Activated T-helper 2 cell treated with anti-CD3 and anti-CD28 coated beads, Interferon-gamma antibody, Interleukin-2, Interleukin-4, amounts not matched to agents 10 μg/mL and 5 μg/mL and 100 μg/mL, durations not matched to agents 14 hours and 24 hours and 36 hours (primary cell): Measurements from ENCODE around the gene CDX1. TPM values are rescaled to one million over a fixed set of nuclear protein-coding genes. Genes with fewer than 3 reads are reported as not detected.

ENCODE experiments used
- DNase-seq: peaks from one replicate; pipeline ENCODE4 v3.0.0; 2021; ENCODE audit warnings: low spot score
- H3K27ac Mint-ChIP-seq: one replicate; pipeline ENCODE4 v1.8.0; 2021; ENCODE audit warnings: mixed read lengths
- H3K27me3 Mint-ChIP-seq: one replicate; pipeline ENCODE4 v1.8.0; 2021; ENCODE audit warnings: low read depth, mixed read lengths
- H3K36me3 Mint-ChIP-seq: one replicate; pipeline ENCODE4 v1.8.0; 2021; ENCODE audit warnings: low read depth, mixed read lengths
- H3K4me1 Mint-ChIP-seq: one replicate; pipeline ENCODE4 v1.8.0; 2021; ENCODE audit warnings: low read depth, mixed read lengths
- H3K4me3 Mint-ChIP-seq: one replicate; pipeline ENCODE4 v1.8.0; 2021; ENCODE audit warnings: low read depth, mild to moderate bottlenecking, moderate library complexity, mixed read lengths
- H3K9me3 Mint-ChIP-seq: one replicate; pipeline ENCODE4 v1.8.0; 2021; ENCODE audit warnings: mixed read lengths
- intact Hi-C: fragments of 100-400 bp; cut with micrococcal nuclease; formaldehyde crosslinking; loops from one replicate; pipeline ENCODE4 v1.15.1; 2023
- total RNA-seq: library from RNA; stranded (reverse); gene quantifications from 2 replicates; pipeline ENCODE4 v1.2.3, GENCODE V29; 2022

The CDX1 gene
- total RNA-seq, 1 donor from 2014 or later = not detected

GRCh38 chr5:150155258-150156026, 11.1 kb upstream of the CDX1 start, which contains the start of gene PDGFRB:
Gene PDGFRB, minus strand, starts transcription at chr5:150155845. Its CDS starts 18,798 bp downstream, at chr5:150137047.
- Mint-ChIP-seq H3K9me3 (no peaks in the 10 kb centered on the region), H3K27ac (no peak within 1 kb of the TSS), H3K36me3 (no peaks in the 10 kb centered on the region), H3K27me3 (peaks cover 30% of the 10 kb centered on the region), H3K4me3 (peak within 1 kb of the TSS; percentile 77), H3K4me1 (peaks cover 5% of the 10 kb centered on the region)
- intact Hi-C loops = no loop called here
- no peak for DNase-seq

GRCh38 chr5:150156027-150156368, 10.6 kb upstream of the CDX1 start:
- Mint-ChIP-seq H3K4me3 (peak overlapping the region; percentile 77), H3K36me3 (no peaks in the 10 kb centered on the region), H3K9me3 (no peaks in the 10 kb centered on the region), H3K4me1 (peaks cover 5% of the 10 kb centered on the region), H3K27me3 (peaks cover 30% of the 10 kb centered on the region), H3K27ac (no peak overlapping the region)
- DNase-seq = no peak
- intact Hi-C loops = no loop called here

DNA sequence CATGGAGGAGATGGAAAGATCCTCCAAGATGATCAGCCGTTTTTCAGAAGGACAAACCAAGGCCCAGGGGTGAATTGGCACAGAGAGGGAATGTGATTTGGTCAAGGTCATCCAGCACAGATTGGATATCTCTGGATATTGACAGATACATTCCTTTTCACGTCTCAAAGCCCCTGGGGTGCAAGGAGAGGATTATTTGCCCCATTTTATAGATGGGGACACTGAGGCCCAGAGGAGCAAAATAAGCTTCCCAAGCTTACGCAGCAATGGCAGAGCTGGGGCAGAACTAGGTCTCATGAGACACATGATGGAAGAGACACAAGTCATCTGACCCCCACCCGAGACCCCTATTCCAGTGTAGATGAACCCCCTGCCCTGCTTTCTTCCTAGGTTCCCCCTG, 10.0 kb upstream of the CDX1 start:
- Mint-ChIP-seq H3K27ac (no peak overlapping the region), H3K27me3 (peaks cover 30% of the 10 kb centered on the region), H3K9me3 (no peaks in the 10 kb centered on the region), H3K4me3 (no peak overlapping the region), H3K4me1 (peaks cover 5% of the 10 kb centered on the region), H3K36me3 (no peaks in the 10 kb centered on the region)
- DNase-seq = no peak
- intact Hi-C loops = no loop called here

GRCh38 chr5:150157168-150157567, 9.4 kb upstream of the CDX1 start:
- no peak overlapping the region for H3K27ac Mint-ChIP-seq
- H3K36me3 Mint-ChIP-seq = no peaks in the 10 kb centered on the region
- peaks cover 30% of the 10 kb centered on the region for H3K27me3 Mint-ChIP-seq
- intact Hi-C loops = no loop called here
- H3K4me1 Mint-ChIP-seq = peaks cover 5% of the 10 kb centered on the region
- no peak for DNase-seq
- H3K4me3 Mint-ChIP-seq = no peak overlapping the region
- no peaks in the 10 kb centered on the region for H3K9me3 Mint-ChIP-seq

- H3K4me1 Mint-ChIP-seq = peaks cover 5% of the 10 kb centered on the region
- no peak overlapping the region for H3K27ac Mint-ChIP-seq
- no peak overlapping the region for H3K4me3 Mint-ChIP-seq
- H3K27me3 Mint-ChIP-seq = peaks cover 30% of the 10 kb centered on the region
- intact Hi-C loops = no loop called here
- H3K9me3 Mint-ChIP-seq = no peaks in the 10 kb centered on the region
- DNase-seq = no peak
- H3K36me3 Mint-ChIP-seq = no peaks in the 10 kb centered on the region
Observed at GRCh38 chr5:150158170-150158949, 8.2 kb upstream of the CDX1 start.

GRCh38 chr5:150159031-150159430, 7.5 kb upstream of the CDX1 start:
- Mint-ChIP-seq H3K4me1 (peaks cover 5% of the 10 kb centered on the region), H3K4me3 (no peak overlapping the region), H3K9me3 (no peaks in the 10 kb centered on the region), H3K27me3 (peaks cover 26% of the 10 kb centered on the region), H3K27ac (no peak overlapping the region), H3K36me3 (no peaks in the 10 kb centered on the region)
- DNase-seq = no peak
- intact Hi-C loops = no loop called here

GRCh38 chr5:150159741-150160179, 6.8 kb upstream of the CDX1 start:
- intact Hi-C loops = no loop called here
- Mint-ChIP-seq H3K9me3 (no peaks in the 10 kb centered on the region), H3K4me1 (peaks cover 5% of the 10 kb centered on the region), H3K27me3 (peaks cover 21% of the 10 kb centered on the region), H3K4me3 (no peak overlapping the region), H3K27ac (no peak overlapping the region), H3K36me3 (no peaks in the 10 kb centered on the region)
- no peak for DNase-seq

- intact Hi-C loops = loop anchor here (1.0 kb wide), 3 partner anchors 58 to 276 kb away; no protein-coding TSS in a partner anchor
- no peak overlapping the region for H3K4me3 Mint-ChIP-seq
Observed at GRCh38 chr5:150160448-150161081, 6.0 kb upstream of the CDX1 start.

DNA sequence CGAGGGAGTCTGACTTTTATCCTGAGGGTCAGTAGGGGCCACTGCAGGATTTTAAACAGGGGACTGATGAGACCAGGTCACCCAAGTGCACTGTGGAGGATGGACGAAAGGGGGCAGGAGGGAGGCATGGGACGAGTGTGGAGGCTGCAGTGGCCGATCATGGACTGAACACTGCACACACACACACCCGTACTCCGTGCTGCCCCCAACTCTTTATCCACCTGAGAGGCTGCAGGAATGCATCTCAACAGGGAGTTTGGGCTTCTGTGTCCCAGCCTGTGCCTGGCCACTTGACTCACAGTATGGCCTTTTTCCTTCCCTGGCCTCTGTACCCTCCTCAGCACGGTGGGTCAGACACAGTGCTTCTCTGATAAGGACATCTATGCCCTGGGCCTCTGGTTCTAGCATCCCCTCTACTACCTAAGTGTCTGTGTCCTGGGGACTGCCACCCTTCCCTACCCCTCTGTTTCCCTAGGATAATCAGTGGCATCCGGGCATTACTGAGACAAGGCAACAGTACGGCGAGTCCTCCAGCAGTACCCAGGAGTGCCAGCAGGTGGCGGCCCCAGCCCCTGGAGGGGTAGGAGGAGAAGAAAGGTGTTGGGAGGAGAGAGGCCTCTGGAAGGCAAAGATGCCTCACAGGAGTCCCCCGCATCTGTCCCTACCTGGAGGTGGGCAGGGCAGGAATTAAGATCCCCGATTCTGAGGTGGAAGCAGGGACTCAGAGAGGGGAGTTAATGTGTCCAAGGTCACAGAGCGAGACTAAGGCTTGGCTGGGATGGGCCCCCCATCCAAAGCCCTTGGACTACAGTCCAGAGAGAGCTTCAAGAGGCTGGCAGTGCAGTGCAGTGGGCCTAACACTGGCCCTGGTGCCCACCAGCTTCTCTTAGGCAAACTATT, 5.1 kb upstream of the CDX1 start:
- no peaks in the 10 kb centered on the region for H3K36me3 Mint-ChIP-seq
- no peaks in the 10 kb centered on the region for H3K9me3 Mint-ChIP-seq
- peaks cover 21% of the 10 kb centered on the region for H3K27me3 Mint-ChIP-seq
- intact Hi-C loops = loop anchor here (1.0 kb wide), 3 partner anchors 57 to 275 kb away; no protein-coding TSS in a partner anchor
- no peak overlapping the region for H3K4me3 Mint-ChIP-seq
- DNase-seq = peak; percentile 60
- no peak overlapping the region for H3K27ac Mint-ChIP-seq
- H3K4me1 Mint-ChIP-seq = no peaks in the 10 kb centered on the region

More at GRCh38 chr5:150160448-150161081, 6.0 kb upstream of the CDX1 start:
- no peak for DNase-seq
- H3K36me3 Mint-ChIP-seq = no peaks in the 10 kb centered on the region
- no peaks in the 10 kb centered on the region for H3K9me3 Mint-ChIP-seq
- no peak overlapping the region for H3K27ac Mint-ChIP-seq
- peaks cover 5% of the 10 kb centered on the region for H3K4me1 Mint-ChIP-seq
- peaks cover 21% of the 10 kb centered on the region for H3K27me3 Mint-ChIP-seq

- Mint-ChIP-seq H3K9me3 (no peaks in the 10 kb centered on the region), H3K27ac (no peak overlapping the region), H3K36me3 (no peaks in the 10 kb centered on the region), H3K27me3 (peaks cover 17% of the 10 kb centered on the region), H3K4me1 (no peaks in the 10 kb centered on the region), H3K4me3 (no peak overlapping the region)
- intact Hi-C loops = no loop called here
- no peak for DNase-seq
Observed at GRCh38 chr5:150162142-150162513, 4.5 kb upstream of the CDX1 start.

DNA sequence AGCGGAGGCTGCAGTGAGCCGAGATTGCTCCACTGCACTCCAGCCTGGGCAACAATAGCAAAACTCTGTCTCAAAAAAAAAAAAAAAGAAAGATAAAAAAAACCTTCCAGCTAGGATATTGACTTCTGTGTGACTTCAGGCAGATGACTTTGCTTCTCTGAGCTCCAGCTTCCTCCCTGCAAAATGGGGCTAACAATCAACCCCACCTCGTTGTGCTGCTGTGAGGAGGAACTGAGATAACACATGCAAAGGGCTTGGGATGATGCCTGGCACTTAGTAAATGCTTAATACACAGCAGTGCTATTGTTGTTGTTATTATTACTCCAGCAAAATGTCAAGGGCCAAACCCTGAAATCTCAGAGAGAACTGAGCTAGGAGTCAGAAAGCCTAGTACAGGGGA, 3.5 kb upstream of the CDX1 start:
- H3K4me3 Mint-ChIP-seq = no peak overlapping the region
- H3K4me1 Mint-ChIP-seq = no peaks in the 10 kb centered on the region
- H3K9me3 Mint-ChIP-seq = no peaks in the 10 kb centered on the region
- no peaks in the 10 kb centered on the region for H3K36me3 Mint-ChIP-seq
- H3K27me3 Mint-ChIP-seq = peaks cover 21% of the 10 kb centered on the region
- DNase-seq = no peak
- intact Hi-C loops = no loop called here
- H3K27ac Mint-ChIP-seq = no peak overlapping the region

DNA sequence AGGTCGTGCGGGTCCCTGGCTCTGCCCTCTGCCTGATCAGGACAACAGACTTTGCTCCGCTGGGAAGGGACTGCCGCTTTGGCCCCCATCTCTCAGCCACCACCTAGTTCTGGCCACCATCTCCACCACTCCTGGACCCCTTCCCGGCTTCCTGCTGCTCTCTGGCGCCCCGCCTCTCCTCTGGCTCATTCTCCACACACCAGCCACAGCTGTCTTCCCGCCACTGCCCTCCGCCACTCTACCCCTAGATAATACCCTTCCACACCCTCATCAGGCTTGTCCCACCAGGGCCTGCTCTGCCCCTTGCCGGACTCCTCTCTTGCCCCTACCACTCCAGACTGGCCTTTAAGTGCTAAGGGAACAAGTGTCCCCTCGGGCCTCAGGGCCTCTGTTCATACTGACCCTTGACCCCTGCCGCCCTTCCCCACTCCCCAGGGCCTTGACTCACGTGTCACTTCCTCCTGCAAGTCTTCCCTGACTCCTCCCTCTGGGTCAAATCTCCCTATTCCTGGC, 3.0 kb upstream of the CDX1 start:
- H3K4me1 Mint-ChIP-seq = no peaks in the 10 kb centered on the region

More for the DNA sequence above, 3.0 kb upstream of the CDX1 start:
- DNase-seq = no peak
- Mint-ChIP-seq H3K9me3 (no peaks in the 10 kb centered on the region), H3K27me3 (peaks cover 27% of the 10 kb centered on the region), H3K36me3 (no peaks in the 10 kb centered on the region), H3K27ac (no peak overlapping the region), H3K4me3 (no peak overlapping the region)
- intact Hi-C loops = no loop called here
